ENCODE data around the gene ENPEP.
"Not testable (repeated sequence)": the region's sequence is repeated elsewhere in the genome, so short reads cannot be mapped to it uniquely, and the experiment has no call there.

- not testable (repeated sequence) for TF ChIP-seq CTCF (IDR thresholded peaks at IDR 0.05; ENCODE audit: poor library complexity); EZH2 (IDR thresholded peaks at IDR 0.05; ENCODE audit: borderline replicate concordance)
Measured at GRCh38 chr4:110439209-110439608, 36.7 kb upstream of the ENPEP start.

Measured in hepatocyte (in vitro differentiated cells).